Adrenal gland (tissue), 12 donors: ENCODE data around the gene LRRC3B. TPM values are rescaled to one million over a fixed set of nuclear protein-coding genes. Genes with fewer than 3 reads are reported as not detected.

Experiments
- DNase-seq, 7 donors: peaks; one replicate each; pipeline ENCODE4 v3.0.0-alpha.2; 2019 to 2020
- H3K27ac ChIP-seq, 5 donors: fragments of 200-600 bp; sonication (generic) in 4 of 5; 1 replicate in 3 of 5; 2 replicates in 2 of 5; pipeline versions ENCODE4 v1.5.1 to v1.8.0; 2016 to 2020; ENCODE audit warnings: mild to moderate bottlenecking in 1 of 5
- H3K27me3 ChIP-seq: fragments of 200-600 bp; 2 replicates; pipeline ENCODE4 v1.8.0; 2021
- H3K36me3 ChIP-seq, 2 donors: fragments of 200-600 bp; replicated peaks in 1 of 2; 1 replicate in 1 of 2; 2 replicates in 1 of 2; pipeline versions ENCODE4 v1.5.1 to v1.8.0; 2018 to 2022
- H3K4me1 ChIP-seq, 2 donors: fragments of 200-600 bp; replicated peaks in 1 of 2; 1 replicate in 1 of 2; 2 replicates in 1 of 2; pipeline versions ENCODE4 v1.5.1 to v1.8.0; 2018 to 2021
- H3K4me3 ChIP-seq, 4 donors: fragments of 200-600 bp; sonication (generic) in 3 of 4; one replicate each; pipeline ENCODE4 v1.5.1; 2016 to 2018
- H3K9me3 ChIP-seq, 3 donors: fragments of 200-600 bp; sonication (generic) in 1 of 3; replicated peaks in 1 of 3; 1 replicate in 2 of 3; 2 replicates in 1 of 3; pipeline versions ENCODE4 v1.5.1 to v1.8.0; 2016 to 2021
- POLR2A ChIP-seq, 2 donors: fragments of 450-650 bp; IDR thresholded peaks; one replicate each; pipeline ENCODE4 v1.6.1; 2017; ENCODE audit warnings: antibody characterized with exemption in 2 of 2, mild to moderate bottlenecking in 2 of 2, moderate library complexity in 1 of 2
- WGBS, 4 donors: extraction: QIAGEN DNeasy Blood & Tissue Kit in 2 of 4; methylation state at CpG; one replicate each; pipeline versions ENCODE4 v1.1.5 to v1.1.7; 2013 to 2017; 5-methylcytosine and 5-hydroxymethylcytosine counted together
- intact Hi-C, 2 donors: fragments of 100-400 bp; cut with DNase I; formaldehyde crosslinking; loops; one replicate each; pipeline versions ENCODE4 v1.14.1 to v1.15.0; 2022 to 2023
- polyA plus RNA-seq, 3 donors: library from polyadenylated mRNA; stranded (reverse); fragments of 200-250 nt in 2 of 3; fragments of 350-450 nt in 1 of 3; fragmentation: Illumina TruSeq in 1 of 3; extraction: RNeasy Lipid Tissue Mini Kit (QIAGEN cat#74804) in 1 of 3; gene quantifications; one replicate each; pipeline ENCODE4 v1.2.3, GENCODE V29; 2013 to 2014
- total RNA-seq, 9 donors: library from RNA; depleted of rRNA in 4 of 9; stranded (reverse); fragments of >200 nt in 4 of 9; fragments of 120-200 nt in 1 of 9; fragmentation: NEBNext Ultra II Directional in 1 of 9; extraction: Animal tissue kit (Norgen Biotek cat#: 25700) in 1 of 9; gene quantifications; one replicate each; pipeline versions ENCODE4 v1.1.0 to v1.2.4, GENCODE V29; 2013 to 2023
- TF ChIP-seq, protein P1 (sequence below), 6 experiments: fragments of 450-650 bp in 4 of 6; fragments of 200-600 bp in 2 of 6; sonication (generic) in 1 of 6; IDR thresholded peaks; 1 replicate in 5 of 6; 2 replicates in 1 of 6; pipeline versions ENCODE4 v1.5.1 to v1.8.0; 2016 to 2021; ENCODE audit warnings: antibody characterized with exemption in 6 of 6, mild to moderate bottlenecking in 2 of 6, moderate library complexity in 1 of 6
- donor health status: healthy with polysubstance abuse.
- donor health status: Bipolar disorder and iron deficiency.
- donor health status: DM: yes; HTN: yes; CAD: no.
- donor health status: DM: no; HTN: no; CAD: no.
- donor health status: DM: no; HTN: no; CAD: no.
- donor health status: DM: yes; HTN: yes; CAD: no.

Gene LRRC3B
- total and polyA plus RNA-seq, 12 donors: 0.07 to 0.28 (median 0.13) TPM; not detected in 9

DNA sequence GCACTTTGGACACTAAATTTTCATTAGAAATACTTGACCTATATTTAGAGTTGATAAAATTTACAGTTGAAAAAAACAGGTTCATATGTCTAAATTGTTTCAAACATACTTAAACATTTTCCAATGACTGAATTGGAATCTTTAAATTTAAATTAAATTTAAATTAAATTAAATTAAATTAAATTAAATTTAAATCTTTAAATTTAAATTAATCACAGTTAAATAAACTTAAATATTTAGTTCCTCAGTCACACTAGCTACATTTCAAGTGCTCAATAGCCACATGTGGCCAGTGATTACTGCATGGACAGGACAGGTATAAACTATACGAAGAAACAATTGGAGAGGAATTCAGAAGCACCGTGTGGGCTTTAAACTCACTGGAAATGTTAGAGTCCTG, 16.8 kb downstream of the LRRC3B start:
- no peak for DNase-seq
- H3K27me3 ChIP-seq: no peaks in the 10 kb centered on the region
- 77 to 92% (median 83%) methylated on average over 2 of the region's 2 CpGs for WGBS, 4 donors
- H3K4me1 ChIP-seq: no peaks in the 10 kb centered on the region
- H3K9me3 ChIP-seq: no peaks in the 10 kb centered on the region
- H3K4me3 ChIP-seq: no peak overlapping the region
- TF ChIP-seq POLR2A (IDR thresholded peaks at IDR 0.05): no peak
- TF ChIP-seq, protein P1, sequence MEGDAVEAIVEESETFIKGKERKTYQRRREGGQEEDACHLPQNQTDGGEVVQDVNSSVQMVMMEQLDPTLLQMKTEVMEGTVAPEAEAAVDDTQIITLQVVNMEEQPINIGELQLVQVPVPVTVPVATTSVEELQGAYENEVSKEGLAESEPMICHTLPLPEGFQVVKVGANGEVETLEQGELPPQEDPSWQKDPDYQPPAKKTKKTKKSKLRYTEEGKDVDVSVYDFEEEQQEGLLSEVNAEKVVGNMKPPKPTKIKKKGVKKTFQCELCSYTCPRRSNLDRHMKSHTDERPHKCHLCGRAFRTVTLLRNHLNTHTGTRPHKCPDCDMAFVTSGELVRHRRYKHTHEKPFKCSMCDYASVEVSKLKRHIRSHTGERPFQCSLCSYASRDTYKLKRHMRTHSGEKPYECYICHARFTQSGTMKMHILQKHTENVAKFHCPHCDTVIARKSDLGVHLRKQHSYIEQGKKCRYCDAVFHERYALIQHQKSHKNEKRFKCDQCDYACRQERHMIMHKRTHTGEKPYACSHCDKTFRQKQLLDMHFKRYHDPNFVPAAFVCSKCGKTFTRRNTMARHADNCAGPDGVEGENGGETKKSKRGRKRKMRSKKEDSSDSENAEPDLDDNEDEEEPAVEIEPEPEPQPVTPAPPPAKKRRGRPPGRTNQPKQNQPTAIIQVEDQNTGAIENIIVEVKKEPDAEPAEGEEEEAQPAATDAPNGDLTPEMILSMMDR (IDR thresholded peaks at IDR 0.05): no peak
- intact Hi-C loops: no loop called here
- H3K36me3 ChIP-seq: no peaks in the 10 kb centered on the region
- H3K27ac ChIP-seq: no peak overlapping the region

DNA sequence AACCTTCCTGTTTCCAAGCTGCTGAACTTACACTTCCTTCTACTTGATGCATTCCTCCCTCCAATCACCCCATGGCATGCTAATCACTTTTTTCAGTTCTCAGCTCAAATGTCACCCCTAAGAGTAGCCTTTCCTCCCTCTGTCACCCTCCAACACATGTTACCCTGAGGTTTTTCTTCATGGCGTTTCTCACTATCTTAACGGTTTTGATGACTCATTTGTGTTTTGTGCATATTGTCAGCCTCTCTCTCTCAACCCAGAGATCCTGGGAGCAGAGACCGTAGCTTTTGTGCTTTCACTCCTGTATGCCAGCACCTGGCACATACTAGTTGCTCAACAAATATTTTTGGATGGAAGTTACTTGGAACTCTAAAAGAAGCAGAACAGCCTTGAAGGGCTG, 24.5 kb downstream of the LRRC3B start:
- no peak overlapping the region for H3K4me3 ChIP-seq
- no peaks in the 10 kb centered on the region for H3K4me1 ChIP-seq
- DNase-seq: no peak
- no peaks in the 10 kb centered on the region for H3K9me3 ChIP-seq
- no peaks in the 10 kb centered on the region for H3K27me3 ChIP-seq
- no peak for TF ChIP-seq POLR2A (IDR thresholded peaks at IDR 0.05)
- TF ChIP-seq, protein P1 (IDR thresholded peaks at IDR 0.05): no peak
- H3K36me3 ChIP-seq: no peaks in the 10 kb centered on the region
- intact Hi-C loops: no loop called here
- WGBS, 4 donors: 58 to 69% (median 65%) methylated on average over 3 of the region's 3 CpGs
- H3K27ac ChIP-seq: no peak overlapping the region

DNA sequence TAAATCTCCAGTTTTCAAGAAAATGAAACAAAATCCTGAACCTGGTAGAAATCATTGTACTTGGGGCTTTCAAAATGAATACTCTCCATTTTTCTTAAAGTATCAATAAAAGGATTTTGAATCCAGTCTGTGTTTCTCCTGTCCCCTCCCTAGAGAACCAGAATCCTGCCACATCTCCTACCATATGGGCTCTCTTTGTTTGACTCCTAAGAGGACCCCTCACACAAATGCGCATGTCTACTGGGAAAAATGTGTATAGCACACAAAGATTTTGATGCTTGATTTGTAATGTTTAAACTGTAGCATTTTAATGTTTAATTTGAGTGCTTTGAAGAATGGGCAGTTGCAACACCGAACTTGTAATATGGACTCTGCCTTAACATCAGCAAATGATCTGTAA, 25.9 kb downstream of the LRRC3B start:
- Histone ChIP-seq H3K4me1 (no peaks in the 10 kb centered on the region), H3K4me3 (no peak overlapping the region), H3K36me3 (no peaks in the 10 kb centered on the region), H3K27ac (no peak overlapping the region), H3K9me3 (no peaks in the 10 kb centered on the region), H3K27me3 (no peaks in the 10 kb centered on the region)
- TF ChIP-seq, protein P1 (IDR thresholded peaks at IDR 0.05): no peak
- TF ChIP-seq POLR2A (IDR thresholded peaks at IDR 0.05): no peak
- DNase-seq: no peak
- intact Hi-C loops: no loop called here
- 80 to 95% (median 88%) methylated on average over 2 of the region's 2 CpGs for WGBS, 4 donors

DNA sequence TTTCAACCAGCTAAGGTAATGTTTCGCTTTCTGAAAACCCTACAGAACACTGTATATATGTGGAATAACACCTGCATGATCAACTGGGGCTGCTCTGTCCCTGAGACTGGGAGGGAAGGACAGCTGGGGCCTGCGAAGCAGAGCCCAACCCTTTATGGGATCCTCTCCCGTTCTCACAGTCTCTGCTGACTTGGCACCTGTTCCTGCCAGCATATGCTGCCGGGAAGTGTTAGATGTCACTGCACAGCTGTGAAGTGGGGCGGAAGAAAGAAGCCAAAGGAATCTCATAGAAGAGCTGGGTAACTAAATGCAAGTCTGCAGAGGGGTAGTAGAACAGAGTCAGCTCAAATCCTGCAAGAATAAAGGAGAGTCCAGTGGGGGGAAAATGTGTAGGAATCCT, 29.6 kb downstream of the LRRC3B start:
- Histone ChIP-seq H3K4me3 (no peak overlapping the region), H3K36me3 (no peaks in the 10 kb centered on the region), H3K27ac (no peak overlapping the region), H3K4me1 (no peaks in the 10 kb centered on the region), H3K9me3 (no peaks in the 10 kb centered on the region), H3K27me3 (no peaks in the 10 kb centered on the region)
- intact Hi-C loops: no loop called here
- WGBS, 4 donors: 59 to 77% (median 68%) methylated on average over 5 of the region's 5 CpGs
- no peak for TF ChIP-seq POLR2A (IDR thresholded peaks at IDR 0.05)
- TF ChIP-seq, protein P1 (IDR thresholded peaks at IDR 0.05): no peak
- DNase-seq: no peak
